ENCODE data around the gene FGA. TPM values are rescaled to one million over a fixed set of nuclear protein-coding genes. Genes with fewer than 3 reads are reported as not detected.

FGA gene
- total RNA-seq, 2 donors from 2014 or later: not detected

GRCh38 chr4:154566639-154567204 is 23.8 kb downstream of the FGA start:
- H3K36me3 Mint-ChIP-seq: no peaks in the 10 kb centered on the region
- DNase-seq (ENCODE audit: low spot score in 2 of 2) (no peak), ATAC-seq (no peak)
- H3K9me3 Mint-ChIP-seq: no peaks in the 10 kb centered on the region
- H3K27ac Mint-ChIP-seq: no peak overlapping the region

GRCh38 chr4:154565704-154566103 is 24.8 kb downstream of the FGA start:
- no peak for DNase-seq (ENCODE audit: low spot score in 2 of 2)
- Mint-ChIP-seq H3K9me3 (no peaks in the 10 kb centered on the region), H3K36me3 (no peaks in the 10 kb centered on the region), H3K27ac (no peak overlapping the region)
- ATAC-seq: no peak

DNA sequence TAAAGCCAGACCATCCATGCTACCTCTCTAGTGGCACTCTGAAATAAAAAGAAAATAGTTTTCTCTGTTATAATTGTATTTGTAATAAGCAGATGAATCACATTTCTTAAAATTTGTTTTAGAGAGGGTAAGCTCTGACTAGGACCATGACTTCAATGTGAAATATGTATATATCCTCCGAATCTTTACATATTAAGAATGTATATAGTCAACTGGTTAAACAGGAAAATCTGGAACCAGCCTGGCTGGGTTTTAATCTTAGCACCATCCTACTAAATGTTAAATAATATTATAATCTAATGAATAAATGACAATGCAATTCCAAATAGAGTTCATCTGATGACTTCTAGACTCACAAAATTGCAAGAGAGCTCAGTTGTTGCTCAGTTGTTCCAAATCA is 26.2 kb downstream of the FGA start:
- Mint-ChIP-seq H3K36me3 (no peaks in the 10 kb centered on the region), H3K27ac (no peak overlapping the region), H3K9me3 (no peaks in the 10 kb centered on the region)
- no peak for DNase-seq (ENCODE audit: low spot score in 2 of 2)
- ATAC-seq: no peak

DNA sequence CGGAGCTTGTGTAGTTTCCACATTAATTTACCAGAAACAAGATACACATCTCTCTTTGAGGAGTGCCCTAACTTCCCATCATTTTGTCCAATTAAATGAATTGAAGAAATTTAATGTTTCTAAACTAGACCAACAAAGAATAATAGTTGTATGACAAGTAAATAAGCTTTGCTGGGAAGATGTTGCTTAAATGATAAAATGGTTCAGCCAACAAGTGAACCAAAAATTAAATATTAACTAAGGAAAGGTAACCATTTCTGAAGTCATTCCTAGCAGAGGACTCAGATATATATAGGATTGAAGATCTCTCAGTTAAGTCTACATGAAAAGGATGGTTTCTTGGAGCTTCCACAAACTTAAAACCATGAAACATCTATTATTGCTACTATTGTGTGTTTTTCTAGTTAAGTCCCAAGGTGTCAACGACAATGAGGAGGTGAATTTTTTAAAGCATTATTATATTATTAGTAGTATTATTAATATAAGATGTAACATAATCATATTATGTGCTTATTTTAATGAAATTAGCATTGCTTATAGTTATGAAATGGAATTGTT is 27.8 kb downstream of the FGA start, which contains the start of gene FGB:
TSS of gene FGB (plus strand) at position 315 of the 558 bp plus-strand sequence. CDS start at position 323, 8 bp downstream.
- Mint-ChIP-seq H3K36me3 (no peaks in the 10 kb centered on the region), H3K27ac (no peak within 1 kb of the TSS)
- ATAC-seq: no peak

DNA sequence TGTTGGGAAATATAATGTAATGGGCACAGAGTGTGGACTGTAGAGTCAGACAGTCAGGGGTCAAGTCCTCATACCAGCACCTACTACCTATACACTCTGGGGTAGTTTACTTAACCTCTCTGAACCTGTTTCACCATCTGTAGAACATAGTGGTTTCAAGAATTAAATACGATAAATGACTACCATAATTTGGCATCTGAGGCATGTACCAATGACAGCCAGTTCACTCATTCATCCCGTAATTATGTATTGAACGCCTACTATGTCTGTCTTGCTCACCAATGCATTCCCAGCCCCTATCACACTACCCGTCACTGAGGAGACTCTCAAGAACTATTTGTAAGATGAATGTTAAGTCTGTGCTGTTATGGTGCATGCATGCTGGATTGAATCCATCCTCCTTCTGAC is 29.7 kb downstream of the FGA start:
- Mint-ChIP-seq H3K27ac (no peak overlapping the region), H3K36me3 (no peaks in the 10 kb centered on the region), H3K9me3 (no peaks in the 10 kb centered on the region)
- DNase-seq (ENCODE audit: low spot score in 2 of 2) (no peak), ATAC-seq (no peak)

More for the DNA sequence above, 27.8 kb downstream of the FGA start, which contains the start of gene FGB:
- H3K9me3 Mint-ChIP-seq: no peaks in the 10 kb centered on the region
- no peak for DNase-seq (ENCODE audit: low spot score in 2 of 2)

DNA sequence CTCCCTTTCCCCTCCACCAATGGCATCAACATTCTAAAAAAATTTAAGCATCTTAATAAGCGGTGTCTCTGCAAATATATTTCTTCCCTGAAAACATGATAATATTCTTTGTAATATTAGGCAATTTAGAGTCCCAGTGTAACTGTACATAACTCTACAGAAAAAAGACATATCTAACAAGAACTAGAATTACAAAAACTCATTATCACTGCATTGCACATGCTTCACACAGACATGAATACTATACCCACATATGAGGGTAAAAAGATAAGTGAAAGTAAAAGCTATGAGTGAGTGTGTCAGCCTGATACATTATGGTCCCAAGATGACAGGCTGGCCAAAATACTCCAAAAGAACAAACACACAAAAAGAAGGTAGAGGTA is 30.1 kb downstream of the FGA start:
- ATAC-seq (peak in 1 of 2 donors; percentile 35), DNase-seq (ENCODE audit: low spot score in 2 of 2) (no peak)
- Mint-ChIP-seq H3K27ac (no peak overlapping the region), H3K36me3 (no peaks in the 10 kb centered on the region), H3K9me3 (no peaks in the 10 kb centered on the region)

DNA sequence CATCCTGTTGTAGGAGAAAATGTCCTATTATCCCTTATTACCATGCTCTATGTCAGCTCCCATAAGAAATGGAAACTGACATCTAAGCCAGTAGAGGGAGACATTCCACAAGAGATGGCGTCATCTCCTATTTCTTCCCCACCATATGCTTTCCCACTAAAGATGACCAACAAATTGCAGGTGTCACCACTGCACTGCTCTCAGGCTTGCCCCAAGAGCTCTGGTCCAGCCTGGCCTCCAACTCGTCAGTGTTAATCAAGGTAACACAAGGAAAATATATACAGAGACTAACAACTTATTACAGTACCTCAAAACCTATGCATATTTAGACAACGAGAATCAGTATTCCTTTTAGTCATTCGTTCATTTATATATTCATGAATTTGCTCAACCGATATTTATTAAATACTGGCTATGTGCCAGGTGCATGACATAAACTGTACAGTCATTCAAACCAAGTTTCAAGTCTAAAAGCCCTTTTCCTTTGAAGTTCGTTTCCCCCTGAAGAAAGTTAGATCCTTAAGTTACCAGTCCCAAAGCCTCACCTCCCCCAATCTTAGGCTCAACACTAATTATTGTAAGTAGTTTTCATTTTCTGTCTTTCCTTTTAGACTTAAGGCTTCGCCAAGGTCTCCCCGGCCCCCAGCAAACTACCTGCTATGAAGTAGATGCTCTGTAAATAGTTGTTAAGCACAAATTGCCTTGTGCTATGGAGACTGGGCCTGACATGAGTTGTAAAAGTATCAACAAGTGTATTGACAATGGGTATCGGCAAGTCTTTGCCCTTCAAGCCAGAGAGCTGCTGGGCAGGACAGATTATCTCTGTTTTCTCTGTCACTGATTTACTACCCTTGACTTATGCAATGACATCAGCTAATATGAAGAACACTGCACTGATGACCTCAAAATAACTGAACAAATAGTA is 30.8 kb downstream of the FGA start:
- peak in 1 of 2 donors; percentile 72 for ATAC-seq
- no peak for DNase-seq (ENCODE audit: low spot score in 2 of 2)
- Mint-ChIP-seq H3K9me3 (no peaks in the 10 kb centered on the region), H3K36me3 (no peaks in the 10 kb centered on the region), H3K27ac (no peak overlapping the region)

DNA sequence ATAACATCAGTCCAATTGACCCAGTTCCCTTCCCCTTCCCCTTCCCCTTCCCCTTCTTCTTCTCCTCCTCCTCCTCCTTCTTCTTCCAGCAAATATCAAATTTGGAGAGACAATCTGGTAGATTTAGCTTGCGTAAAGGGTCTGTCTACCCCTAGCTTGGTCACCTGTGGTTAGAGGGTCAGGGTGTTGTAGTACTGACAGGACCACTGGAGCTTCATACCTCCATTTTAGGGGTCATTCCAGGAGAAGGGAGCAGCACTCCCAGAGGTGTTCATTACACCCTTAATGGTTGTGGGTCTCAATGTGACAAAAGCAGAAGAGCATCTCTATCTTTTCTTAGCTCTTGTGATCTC is 31.4 kb downstream of the FGA start:
- Mint-ChIP-seq H3K9me3 (no peaks in the 10 kb centered on the region), H3K27ac (no peak overlapping the region), H3K36me3 (no peaks in the 10 kb centered on the region)
- no peak for DNase-seq (ENCODE audit: low spot score in 2 of 2)
- ATAC-seq: no peak

GRCh38 chr4:154551872-154552686 is 38.5 kb downstream of the FGA start:
- ATAC-seq: peak; percentile 43 to 54
- Mint-ChIP-seq H3K9me3 (no peaks in the 10 kb centered on the region), H3K27ac (no peak overlapping the region), H3K36me3 (peaks cover 13 to 20% of the 10 kb centered on the region in 2 donors)
- DNase-seq (ENCODE audit: low spot score in 2 of 2): peak; percentile 56 to 70

- ATAC-seq: peak; percentile 99
- no peaks in the 10 kb centered on the region for H3K9me3 Mint-ChIP-seq
- peak within 1 kb of the TSS; percentile 94 to 99 for H3K27ac Mint-ChIP-seq
- peak; percentile 94 to 96 for DNase-seq (ENCODE audit: low spot score in 2 of 2)
- peaks cover 13 to 20% of the 10 kb centered on the region in 2 donors for H3K36me3 Mint-ChIP-seq
Measured at GRCh38 chr4:154549894-154550790, 40.4 kb downstream of the FGA start, which contains the start of gene PLRG1. TSS of gene PLRG1 (minus strand) at chr4:154550400. CDS start at chr4:154550308, 92 bp downstream.

DNA sequence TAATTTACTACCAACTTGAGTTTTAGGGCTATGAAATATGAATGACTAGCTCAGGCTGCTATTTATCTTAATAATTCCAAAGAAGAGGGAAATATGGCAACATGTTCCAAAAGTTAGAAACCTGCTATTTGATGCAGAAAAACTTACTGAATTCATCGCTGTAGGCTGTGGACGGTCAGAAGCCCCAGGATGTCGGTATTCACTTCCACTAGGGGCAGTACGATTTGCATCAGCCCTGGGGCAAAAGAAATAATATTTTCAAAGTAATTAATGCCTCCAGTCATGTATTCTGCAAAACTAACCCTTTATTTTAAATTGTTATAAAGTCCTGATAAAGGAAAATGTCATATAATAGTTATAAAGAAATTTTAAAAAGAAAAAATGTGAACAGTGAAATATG is 44.9 kb downstream of the FGA start:
- peaks cover 25 to 31% of the 10 kb centered on the region in 2 donors for H3K36me3 Mint-ChIP-seq
- no peak for ATAC-seq
- H3K27ac Mint-ChIP-seq: no peak overlapping the region
- no peak for DNase-seq (ENCODE audit: low spot score in 2 of 2)
- H3K9me3 Mint-ChIP-seq: no peaks in the 10 kb centered on the region

DNA sequence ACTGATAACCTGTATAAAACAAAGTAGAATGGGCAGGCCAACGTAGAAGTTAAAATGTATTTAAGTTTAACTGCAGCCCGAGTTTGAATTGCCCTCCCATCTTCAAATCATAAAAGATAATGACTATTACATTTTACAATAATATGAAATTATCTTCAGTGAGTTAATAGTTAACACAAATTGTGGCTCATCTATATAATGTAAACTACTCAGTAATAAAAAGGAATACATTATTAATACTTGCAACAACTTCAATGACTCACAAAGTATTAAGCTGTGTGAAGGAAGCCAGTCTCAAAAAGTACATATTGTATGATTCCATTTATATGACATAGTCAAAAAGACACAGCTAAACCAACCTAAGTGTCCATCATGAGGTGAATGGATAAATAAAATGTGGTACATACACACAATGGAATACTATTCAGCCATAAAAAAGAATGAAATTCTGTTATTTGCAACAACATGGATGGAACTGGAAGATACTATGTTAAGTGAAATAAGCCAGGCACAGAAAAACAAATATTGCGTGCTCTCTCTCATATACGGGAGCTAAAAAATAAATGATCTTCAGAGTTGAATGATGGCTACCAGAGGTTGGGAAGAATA is 48.2 kb downstream of the FGA start:
- Mint-ChIP-seq H3K9me3 (no peaks in the 10 kb centered on the region), H3K36me3 (peaks cover 5 to 19% of the 10 kb centered on the region in 2 donors), H3K27ac (no peak overlapping the region)
- ATAC-seq: no peak
- no peak for DNase-seq (ENCODE audit: low spot score in 2 of 2)
